T-cell (primary cell): ENCODE measurements around the gene FAM89B. TPM values are rescaled to one million over a fixed set of nuclear protein-coding genes. Genes with fewer than 3 reads are reported as not detected.
"Not testable (repeated sequence)": the region's sequence is repeated elsewhere in the genome, so short reads cannot be mapped to it uniquely, and the experiment has no call there.

Experiments
- ATAC-seq, 4 experiments: fragments of 200-7000 bp in 3 of 4; fragments of 150-1000 bp in 1 of 4; cut with Tn5 transposase; replicated peaks in 1 of 4; 1 replicate in 3 of 4; 2 replicates in 1 of 4; pipeline ENCODE4 v1.10.0; 2021; ENCODE audit warnings: moderate library complexity in 3 of 4, mild to moderate bottlenecking in 2 of 4, moderate number of reproducible peaks in 1 of 4
- CTCF ChIA-PET, 2 donors: fragments of 300-600 bp; sonication (Branson Sonifier 250); formaldehyde crosslinking; loops; one replicate each; lab custom pipeline; 2022; ENCODE audit warnings: antibody characterized with exemption in 2 of 2; lab: Charles Lee
- POLR2A ChIA-PET, 2 donors: fragments of 300-600 bp; sonication (Branson Sonifier 250); formaldehyde crosslinking; loops; one replicate each; lab custom pipeline; 2022; ENCODE audit warnings: antibody characterized with exemption in 2 of 2; lab: Charles Lee
- DNase-seq, 35 experiments: peaks; one replicate each; pipeline versions ENCODE4 v3.0.0 to v3.0.0-alpha.2; 2013 to 2023
- H3K27ac ChIP-seq: one replicate; pipeline ENCODE4 v1.5.1; 2013; ENCODE audit warnings: low read length
- H3K27me3 ChIP-seq, 2 experiments: replicated peaks in 1 of 2; 1 replicate in 1 of 2; 2 replicates in 1 of 2; pipeline versions ENCODE4 v1.6.1 to v1.7.0; 2013; ENCODE audit warnings: low read length in 1 of 2, mixed read lengths in 1 of 2; ENCODE audit not compliant: control insufficient read depth in 2 of 2, insufficient read depth in 2 of 2; ENCODE audit errors: extremely low read depth in 1 of 2
- H3K36me3 ChIP-seq, 2 donors: 1 replicate in 1 of 2; 2 replicates in 1 of 2; pipeline versions ENCODE4 v1.6.1 to v1.7.0; 2013; ENCODE audit warnings: low read length in 1 of 2; ENCODE audit not compliant: control insufficient read depth in 2 of 2, insufficient read depth in 1 of 2; ENCODE audit errors: extremely low read depth in 1 of 2
- H3K4me1 ChIP-seq, 2 experiments: 1 replicate in 1 of 2; 2 replicates in 1 of 2; pipeline versions ENCODE4 v1.6.1 to v1.7.0; 2013; ENCODE audit warnings: low read length in 2 of 2, mixed read lengths in 1 of 2; ENCODE audit not compliant: insufficient read depth in 2 of 2, control insufficient read depth in 1 of 2; ENCODE audit errors: extremely low read depth in 1 of 2
- H3K4me3 ChIP-seq, 2 donors: 1 replicate in 1 of 2; 2 replicates in 1 of 2; pipeline versions ENCODE4 v1.5.1 to v1.7.0; 2013; ENCODE audit warnings: mild to moderate bottlenecking in 2 of 2, low read length in 1 of 2, moderate library complexity in 1 of 2; ENCODE audit not compliant: control insufficient read depth in 1 of 2; ENCODE audit errors: extremely low read depth in 1 of 2
- H3K9me3 ChIP-seq: 2 replicates; pipeline ENCODE4 v1.7.0; 2013
- H3K27ac Mint-ChIP-seq, 2 donors: one replicate each; pipeline ENCODE4 v1.8.0; 2020 to 2021; ENCODE audit warnings: mild to moderate bottlenecking in 2 of 2, mixed read lengths in 2 of 2
- H3K27me3 Mint-ChIP-seq, 2 donors: one replicate each; pipeline ENCODE4 v1.8.0; 2021 to 2022; ENCODE audit warnings: mixed read lengths in 2 of 2
- H3K36me3 Mint-ChIP-seq: one replicate; pipeline ENCODE4 v1.8.0; 2021; ENCODE audit warnings: mixed read lengths
- H3K4me1 Mint-ChIP-seq, 3 donors: one replicate each; pipeline ENCODE4 v1.8.0; 2020 to 2022; ENCODE audit warnings: mixed read lengths in 3 of 3, mild to moderate bottlenecking in 1 of 3
- H3K4me3 Mint-ChIP-seq, 3 donors: one replicate each; pipeline ENCODE4 v1.8.0; 2020 to 2022; ENCODE audit warnings: mild to moderate bottlenecking in 3 of 3, mixed read lengths in 3 of 3, moderate library complexity in 3 of 3
- H3K9me3 Mint-ChIP-seq, 3 donors: one replicate each; pipeline ENCODE4 v1.8.0; 2020 to 2022; ENCODE audit warnings: mixed read lengths in 3 of 3
- WGBS: methylation state at CpG from one replicate; pipeline ENCODE4 v1.1.5; 2013; ENCODE audit warnings: missing lambda C conversion rate; ENCODE audit not compliant: insufficient coverage; 5-methylcytosine and 5-hydroxymethylcytosine counted together
- total RNA-seq, 35 experiments: library from RNA in 6 of 35; stranded (reverse) in 6 of 35; fragments of 120-200 nt in 1 of 35; gene quantifications; one replicate each; pipeline versions ENCODE4 v1.2.1 to v1.2.4 and lab custom pipeline; 2013 to 2026

Gene FAM89B
- total RNA-seq, 5 donors from 2014 or later (not counting 1 experiment from before 2014, with no cell fraction given), result 36.3 to 72.9 (median 69.3) TPM

DNA sequence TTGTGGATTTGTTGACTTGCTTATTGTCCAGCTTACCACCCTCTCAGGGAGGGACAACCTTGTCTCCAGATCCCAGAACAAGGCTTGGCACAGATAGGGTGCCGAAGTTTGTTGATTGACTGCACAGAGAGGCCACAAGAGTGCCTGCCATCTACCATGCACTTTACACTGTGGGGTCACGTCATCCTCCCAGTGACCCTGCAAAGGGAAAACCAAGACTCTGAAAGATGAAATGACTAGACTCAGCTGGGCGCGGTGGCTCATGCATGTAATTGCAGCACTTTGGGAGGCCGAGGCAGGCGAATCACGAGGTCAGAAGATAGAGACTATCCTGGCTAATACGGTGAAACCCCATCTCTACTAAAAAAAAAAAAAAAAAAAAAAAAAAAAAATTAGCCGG lies 9.6 kb upstream of the FAM89B start:
- H3K27ac ChIP-seq, result no peak overlapping the region
- Mint-ChIP-seq H3K27ac (peak overlapping the region in 1 of 2 donors; percentile 57), H3K36me3 (no peaks in the 10 kb centered on the region), H3K9me3 (no peaks in the 10 kb centered on the region), H3K4me1 (peaks cover 58 to 64% (median 60%) of the 10 kb centered on the region in 3 donors), H3K4me3 (no peak overlapping the region), H3K27me3 (no peaks in the 10 kb centered on the region)
- peaks cover 0 to 6% of the 10 kb centered on the region in 2 donors for H3K36me3 ChIP-seq
- peaks cover 23 to 73% of the 10 kb centered on the region in 2 experiments for H3K4me1 ChIP-seq
- H3K27me3 ChIP-seq, result no peaks in the 10 kb centered on the region
- no peaks in the 10 kb centered on the region for H3K9me3 ChIP-seq
- H3K4me3 ChIP-seq, result no peak overlapping the region
- no peak for DNase-seq
- 92% methylated on average over 2 of the region's 9 CpGs for WGBS
- POLR2A ChIA-PET, result interaction anchor here in 1 of 2 donors (0.6 kb wide), 2 partner anchors 161 to 627 kb away, joined by 3 to 11 read pairs; no protein-coding TSS in a partner anchor
- no peak for ATAC-seq
- CTCF ChIA-PET, result no interaction called here

DNA sequence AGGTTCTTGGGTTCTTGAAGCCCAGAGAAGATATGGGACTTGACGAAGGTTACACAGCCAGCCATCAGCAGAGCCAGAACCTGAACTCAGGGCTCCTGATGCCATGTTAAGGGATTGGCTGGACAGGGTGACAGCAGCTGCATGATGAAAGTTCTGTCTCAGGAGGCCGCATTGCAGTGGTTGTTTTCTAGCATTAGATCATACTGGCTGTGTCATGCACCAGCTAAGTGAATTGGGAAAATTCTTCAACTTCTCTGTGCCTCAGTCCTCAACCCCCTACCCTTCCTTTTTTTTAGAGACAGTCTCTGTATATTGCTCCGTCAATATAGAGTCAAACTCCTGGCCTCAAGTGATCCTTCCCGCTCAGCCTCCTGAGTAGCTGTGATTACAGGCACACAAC lies 8.7 kb upstream of the FAM89B start:
- Mint-ChIP-seq H3K27ac (peak overlapping the region; percentile 98 to 99), H3K36me3 (peaks cover 4% of the 10 kb centered on the region), H3K27me3 (no peaks in the 10 kb centered on the region), H3K9me3 (no peaks in the 10 kb centered on the region), H3K4me3 (peak overlapping the region in 1 of 3 donors; percentile 98), H3K4me1 (peaks cover 66 to 72% (median 67%) of the 10 kb centered on the region in 3 donors)
- Histone ChIP-seq H3K36me3 (peaks cover 0 to 11% of the 10 kb centered on the region in 2 donors), H3K9me3 (no peaks in the 10 kb centered on the region), H3K4me3 (no peak overlapping the region), H3K27me3 (no peaks in the 10 kb centered on the region), H3K4me1 (peaks cover 21 to 79% of the 10 kb centered on the region in 2 experiments), H3K27ac (no peak overlapping the region)
- ChIA-PET POLR2A (interaction anchor here in 1 of 2 donors (0.6 kb wide), 1 partner anchor 626 kb away, joined by 11 read pairs; no protein-coding TSS in a partner anchor), CTCF (interaction anchor here in 1 of 2 donors (1.5 kb wide), 1 partner anchor 18 kb away, joined by 3 read pairs; no protein-coding TSS in a partner anchor)
- ATAC-seq (no peak), DNase-seq (no peak)
- WGBS, result 97% methylated on average over 3 of the region's 4 CpGs

DNA sequence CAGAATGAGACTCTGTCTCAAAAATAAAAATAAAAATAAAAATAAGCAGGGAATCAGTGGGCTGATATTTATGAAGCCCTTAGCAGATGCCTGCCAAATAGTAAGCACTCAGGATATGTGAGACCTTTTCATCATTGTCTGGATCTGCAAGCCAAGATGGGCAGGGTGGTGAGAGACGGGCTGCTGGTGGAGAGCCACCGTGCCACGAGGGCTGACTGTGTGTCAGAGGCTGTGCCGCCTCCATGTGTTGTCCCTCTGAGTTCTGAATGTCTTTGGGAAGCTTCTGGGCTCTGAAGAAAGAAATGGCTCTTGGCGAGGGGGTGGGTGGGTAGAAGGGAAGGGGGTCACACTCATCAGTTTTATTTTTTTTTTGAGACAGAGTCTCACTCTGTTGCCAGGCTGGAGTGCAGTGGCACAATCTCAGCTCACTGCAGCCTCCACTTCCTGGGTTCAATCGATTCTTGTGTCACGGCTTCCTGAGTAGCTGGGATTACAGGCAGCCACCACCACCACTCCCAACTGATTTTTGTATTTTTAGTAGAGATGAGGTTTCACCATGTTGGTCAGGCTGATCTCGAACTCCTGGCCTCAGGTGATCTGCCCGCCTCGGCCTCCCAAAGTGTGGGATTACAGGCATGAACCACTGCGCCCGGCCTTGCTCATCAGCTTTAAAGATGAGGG lies 7.3 kb upstream of the FAM89B start:
- Histone ChIP-seq H3K4me3 (peak overlapping the region in 1 of 2 donors; percentile 24), H3K36me3 (peaks cover 0 to 13% of the 10 kb centered on the region in 2 donors), H3K27ac (peak overlapping the region; percentile 90), H3K4me1 (peaks cover 23 to 78% of the 10 kb centered on the region in 2 experiments)
- ChIA-PET POLR2A (interaction anchor here (0.6 to 1.7 kb wide), 4 partner anchors 8 to 66 kb away, joined by 3 to 10 read pairs (median 5); partner anchors contain the start of gene MALAT1 (in 1 of the 2)), CTCF (interaction anchor here (0.7 to 2.1 kb wide), 6 partner anchors 18 to 50 kb away, joined by 3 to 17 read pairs (median 4); no protein-coding TSS in a partner anchor)
- ATAC-seq (peak in 3 of 4 experiments; percentile 16 to 22 (median 20)), DNase-seq (peak in 1 of 35 experiments; percentile 50)
- H3K27me3 ChIP-seq, H3K9me3 Mint-ChIP-seq, H3K36me3 Mint-ChIP-seq, H3K27me3 Mint-ChIP-seq, H3K9me3 ChIP-seq: not testable (repeated sequence)
- peak overlapping the region; percentile 65 to 98 (median 73) for H3K4me3 Mint-ChIP-seq
- peaks cover 65 to 70% (median 70%) of the 10 kb centered on the region in 3 donors for H3K4me1 Mint-ChIP-seq
- WGBS, result 9% methylated on average over 4 of the region's 12 CpGs
- H3K27ac Mint-ChIP-seq, result peak overlapping the region; percentile 98 to 99

DNA sequence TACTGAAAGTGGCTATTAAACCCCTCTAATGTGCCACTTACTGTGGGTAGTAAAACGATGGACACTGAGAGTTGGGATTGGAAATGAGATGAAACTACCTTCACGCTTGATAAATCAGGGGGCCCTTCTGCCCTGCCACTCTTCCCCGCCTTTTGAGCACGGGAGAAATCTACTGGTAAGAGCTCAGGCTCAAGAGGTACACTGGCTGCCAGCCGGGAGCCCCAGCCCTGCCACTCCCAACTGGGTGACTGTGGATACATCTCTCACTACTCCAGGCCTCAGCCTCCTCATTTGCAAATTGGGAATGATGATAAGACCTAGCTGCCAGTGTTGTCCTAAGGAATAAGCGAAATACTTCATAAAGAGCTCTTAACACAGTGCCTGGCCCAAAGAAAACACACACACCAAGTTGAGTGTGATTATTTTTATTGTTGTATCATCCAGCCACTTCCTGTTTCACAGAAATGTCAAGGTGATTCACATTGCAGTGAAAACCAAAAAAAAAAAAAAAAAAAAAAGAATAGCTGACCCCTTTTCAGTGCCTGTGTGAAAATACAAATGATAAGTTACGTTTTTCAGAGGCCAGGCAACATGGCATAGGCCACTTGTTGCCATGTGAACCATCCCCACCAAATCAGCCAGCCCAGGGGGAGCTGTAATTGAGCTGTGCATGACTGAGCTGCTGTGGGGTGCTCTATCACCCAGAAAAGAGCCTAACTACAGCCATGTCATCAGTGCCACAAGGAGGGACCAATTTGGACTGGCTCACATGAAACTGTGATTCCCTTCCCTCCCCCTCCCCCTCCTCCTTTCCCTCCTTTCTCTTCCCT lies 6.5 kb upstream of the FAM89B start:
- no peaks in the 10 kb centered on the region for H3K27me3 ChIP-seq
- H3K4me1 Mint-ChIP-seq, result peaks cover 65 to 68% (median 65%) of the 10 kb centered on the region in 3 donors
- ChIA-PET POLR2A (interaction anchor here (0.5 to 1.7 kb wide), 11 partner anchors 10 to 1055 kb away, joined by 3 to 10 read pairs (median 3); partner anchors contain the start of genes EHBP1L1 (in 1 of the 2) and MALAT1 (in 1 of the 2)), CTCF (interaction anchor here (0.7 to 2.1 kb wide), 13 partner anchors 9 to 642 kb away, joined by 3 to 17 read pairs (median 5); partner anchors contain the start of gene EHBP1L1 (in 1 of the 2))
- peak overlapping the region; percentile 90 for H3K27ac ChIP-seq
- H3K36me3 ChIP-seq, result peaks cover 0 to 13% of the 10 kb centered on the region in 2 donors
- DNase-seq (peak in 23 of 35 experiments; percentile 43 to 72 (median 53)), ATAC-seq (no peak)
- H3K27ac Mint-ChIP-seq, result peak overlapping the region; percentile 98 to 99
- H3K9me3 ChIP-seq, result no peaks in the 10 kb centered on the region
- H3K9me3 Mint-ChIP-seq, result no peaks in the 10 kb centered on the region
- peaks cover 23 to 75% of the 10 kb centered on the region in 2 experiments for H3K4me1 ChIP-seq
- no peaks in the 10 kb centered on the region for H3K27me3 Mint-ChIP-seq
- 50% methylated on average over 3 of the region's 7 CpGs for WGBS
- peak overlapping the region; percentile 65 to 98 (median 73) for H3K4me3 Mint-ChIP-seq
- peaks cover 9% of the 10 kb centered on the region for H3K36me3 Mint-ChIP-seq
- peak overlapping the region; percentile 24 to 39 for H3K4me3 ChIP-seq

DNA sequence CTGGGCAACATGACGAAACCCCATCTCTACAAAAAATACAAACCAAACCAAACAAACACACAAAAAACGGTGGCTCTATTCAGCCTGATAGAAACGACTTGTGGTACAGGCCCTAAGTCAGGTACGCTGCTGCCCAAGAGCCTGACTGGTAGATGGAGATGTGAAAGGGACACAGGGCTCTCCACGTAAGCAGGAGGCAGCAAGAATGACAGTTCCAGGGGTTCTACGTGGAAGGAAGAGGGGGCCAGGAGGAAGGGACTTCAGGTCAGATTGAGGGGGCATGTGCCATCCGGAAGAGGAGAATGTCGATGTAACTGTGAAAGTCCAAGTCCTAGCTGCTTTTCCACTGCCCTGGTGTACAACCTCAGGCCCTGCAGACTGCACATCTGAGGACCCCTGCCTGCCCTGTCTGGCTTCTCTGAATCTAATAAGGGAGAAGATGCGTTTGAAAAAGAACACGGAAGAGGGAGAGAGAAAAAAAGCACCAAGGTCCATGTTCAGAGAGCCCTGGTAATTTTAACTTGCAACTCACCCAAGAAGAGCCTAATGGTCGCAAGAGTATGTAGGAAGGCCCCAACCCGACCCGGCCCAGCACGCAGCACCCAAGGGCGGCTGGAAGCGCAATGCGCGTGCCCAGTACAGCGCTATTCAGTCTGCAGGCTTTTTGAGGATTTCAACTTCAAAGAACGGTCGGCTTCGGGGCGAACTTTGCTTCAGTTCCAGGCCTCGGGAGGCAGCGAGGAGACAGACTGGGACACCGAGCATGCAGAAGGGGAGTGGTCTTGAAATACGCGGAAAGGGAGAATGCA lies 3.0 kb upstream of the FAM89B start:
- Mint-ChIP-seq H3K4me1 (peaks cover 72 to 86% (median 78%) of the 10 kb centered on the region in 3 donors), H3K4me3 (peak overlapping the region; percentile 98 to 99 (median 98)), H3K27me3 (no peaks in the 10 kb centered on the region), H3K27ac (peak overlapping the region; percentile 98), H3K9me3 (no peaks in the 10 kb centered on the region), H3K36me3 (peaks cover 9% of the 10 kb centered on the region)
- H3K9me3 ChIP-seq, result no peaks in the 10 kb centered on the region
- WGBS, result 3% methylated on average over 23 of the region's 28 CpGs
- ChIA-PET CTCF (interaction anchor here in 1 of 2 donors (0.7 to 2.3 kb wide), 4 partner anchors 10 to 269 kb away, joined by 3 to 12 read pairs (median 6); no protein-coding TSS in a partner anchor), POLR2A (interaction anchor here (0.6 to 1.2 kb wide), 3 partner anchors 70 to 741 kb away, joined by 3 to 6 read pairs (median 4); partner anchors contain the start of gene MALAT1 (in 1 of the 2))
- ATAC-seq (peak; percentile 30 to 38 (median 34)), DNase-seq (peak in 10 of 35 experiments; percentile 46 to 75 (median 71))
- peaks cover 39 to 87% of the 10 kb centered on the region in 2 experiments for H3K4me1 ChIP-seq
- H3K27ac ChIP-seq, result peak overlapping the region; percentile 100
- H3K36me3 ChIP-seq, result peaks cover 0 to 17% of the 10 kb centered on the region in 2 donors
- peak overlapping the region; percentile 76 to 83 for H3K4me3 ChIP-seq
- no peaks in the 10 kb centered on the region for H3K27me3 ChIP-seq
